RWPE1 (cell line): ENCODE data around the gene CHAC1.

Experiments used
- CTCF ChIA-PET: fragments of 350-600 bp; sonication (Branson Sonifier 250); formaldehyde crosslinking; extraction: SDS; loops from one replicate; lab custom pipeline; 2021; lab: Yijun Ruan, JAX
- POLR2A ChIA-PET: fragments of 400-600 bp; formaldehyde crosslinking; extraction: SDS; loops from one replicate; lab custom pipeline; 2020; ENCODE audit warnings: antibody characterized with exemption; ENCODE audit not compliant: low non-redundant PET; lab: Yijun Ruan, JAX
- DNase-seq: peaks from one replicate; pipeline ENCODE4 v3.0.0; 2012; ENCODE audit warnings: low spot score
- H3K27ac ChIP-seq: fragments of 450-650 bp; 2 replicates; pipeline ENCODE4 v1.5.1; 2017
- TF ChIP-seq, protein P1 (sequence below): fragments of 450-650 bp; conservative IDR thresholded peaks from 2 replicates; pipeline ENCODE4 v1.5.1; 2017; ENCODE audit warnings: low read depth, mild to moderate bottlenecking

CHAC1 gene

DNA sequence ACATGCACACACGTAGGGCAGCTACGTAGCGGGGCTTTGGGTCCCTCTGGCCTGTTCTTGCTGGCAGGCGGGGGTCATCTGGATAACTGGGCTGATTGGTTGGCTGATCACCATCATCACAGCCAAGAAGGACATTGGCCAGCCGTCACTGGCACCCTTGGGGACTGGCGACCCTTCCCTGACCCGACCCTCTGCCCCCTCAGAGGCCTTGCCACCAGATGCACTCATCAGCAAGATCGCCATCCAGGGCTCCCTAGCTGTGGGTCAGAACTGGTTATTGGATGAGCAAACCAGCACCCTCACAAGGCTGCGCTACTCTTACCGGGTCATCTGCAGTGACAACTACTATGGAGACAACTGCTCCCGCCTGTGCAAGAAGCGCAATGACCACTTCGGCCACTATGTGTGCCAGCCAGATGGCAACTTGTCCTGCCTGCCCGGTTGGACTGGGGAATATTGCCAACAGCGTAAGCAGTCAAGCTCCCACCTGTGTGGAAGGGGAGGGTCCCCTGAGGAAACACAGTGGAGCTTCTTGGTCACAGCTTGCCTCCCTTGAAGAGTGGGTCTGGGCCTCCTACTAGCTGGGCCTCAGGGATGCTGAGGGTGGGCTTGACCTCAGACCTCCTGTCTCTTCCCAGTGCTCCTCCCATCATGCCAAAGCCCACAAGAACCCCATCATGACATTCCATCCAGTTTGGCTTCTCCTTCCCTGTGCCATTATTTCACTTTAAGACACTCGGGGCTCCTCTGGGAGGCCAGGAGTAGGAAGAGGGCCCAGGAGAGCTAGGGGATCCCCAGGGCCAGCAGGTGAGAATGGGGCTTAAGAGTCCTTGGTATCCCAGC lies 21.8 kb upstream of the CHAC1 start:
- CTCF ChIA-PET, result interaction anchor here (0.7 to 2.6 kb wide), 15 partner anchors 10 to 254 kb away, joined by 3 to 26 read pairs (median 5); no protein-coding TSS in a partner anchor
- no peak for DNase-seq
- POLR2A ChIA-PET, result interaction anchor here (1.1 kb wide), 1 partner anchor 10 kb away, joined by 3 read pairs; no protein-coding TSS in a partner anchor
- no peak overlapping the region for H3K27ac ChIP-seq
- TF ChIP-seq, protein P1, sequence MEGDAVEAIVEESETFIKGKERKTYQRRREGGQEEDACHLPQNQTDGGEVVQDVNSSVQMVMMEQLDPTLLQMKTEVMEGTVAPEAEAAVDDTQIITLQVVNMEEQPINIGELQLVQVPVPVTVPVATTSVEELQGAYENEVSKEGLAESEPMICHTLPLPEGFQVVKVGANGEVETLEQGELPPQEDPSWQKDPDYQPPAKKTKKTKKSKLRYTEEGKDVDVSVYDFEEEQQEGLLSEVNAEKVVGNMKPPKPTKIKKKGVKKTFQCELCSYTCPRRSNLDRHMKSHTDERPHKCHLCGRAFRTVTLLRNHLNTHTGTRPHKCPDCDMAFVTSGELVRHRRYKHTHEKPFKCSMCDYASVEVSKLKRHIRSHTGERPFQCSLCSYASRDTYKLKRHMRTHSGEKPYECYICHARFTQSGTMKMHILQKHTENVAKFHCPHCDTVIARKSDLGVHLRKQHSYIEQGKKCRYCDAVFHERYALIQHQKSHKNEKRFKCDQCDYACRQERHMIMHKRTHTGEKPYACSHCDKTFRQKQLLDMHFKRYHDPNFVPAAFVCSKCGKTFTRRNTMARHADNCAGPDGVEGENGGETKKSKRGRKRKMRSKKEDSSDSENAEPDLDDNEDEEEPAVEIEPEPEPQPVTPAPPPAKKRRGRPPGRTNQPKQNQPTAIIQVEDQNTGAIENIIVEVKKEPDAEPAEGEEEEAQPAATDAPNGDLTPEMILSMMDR, result no peak

DNA sequence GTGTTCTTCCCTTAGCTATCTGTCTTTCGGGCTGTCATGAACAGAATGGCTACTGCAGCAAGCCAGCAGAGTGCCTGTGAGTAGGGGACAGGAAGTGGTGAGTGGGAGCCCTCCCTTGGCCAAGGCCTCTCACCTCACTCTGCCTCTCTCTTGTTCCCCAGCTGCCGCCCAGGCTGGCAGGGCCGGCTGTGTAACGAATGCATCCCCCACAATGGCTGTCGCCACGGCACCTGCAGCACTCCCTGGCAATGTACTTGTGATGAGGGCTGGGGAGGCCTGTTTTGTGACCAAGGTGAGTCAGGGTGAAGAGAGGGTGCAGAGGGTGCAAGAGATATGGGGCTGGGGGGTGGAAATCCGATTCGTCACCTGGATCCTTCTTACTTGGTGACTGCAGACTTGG lies 21.1 kb upstream of the CHAC1 start:
- TF ChIP-seq, protein P1, result no peak

DNA sequence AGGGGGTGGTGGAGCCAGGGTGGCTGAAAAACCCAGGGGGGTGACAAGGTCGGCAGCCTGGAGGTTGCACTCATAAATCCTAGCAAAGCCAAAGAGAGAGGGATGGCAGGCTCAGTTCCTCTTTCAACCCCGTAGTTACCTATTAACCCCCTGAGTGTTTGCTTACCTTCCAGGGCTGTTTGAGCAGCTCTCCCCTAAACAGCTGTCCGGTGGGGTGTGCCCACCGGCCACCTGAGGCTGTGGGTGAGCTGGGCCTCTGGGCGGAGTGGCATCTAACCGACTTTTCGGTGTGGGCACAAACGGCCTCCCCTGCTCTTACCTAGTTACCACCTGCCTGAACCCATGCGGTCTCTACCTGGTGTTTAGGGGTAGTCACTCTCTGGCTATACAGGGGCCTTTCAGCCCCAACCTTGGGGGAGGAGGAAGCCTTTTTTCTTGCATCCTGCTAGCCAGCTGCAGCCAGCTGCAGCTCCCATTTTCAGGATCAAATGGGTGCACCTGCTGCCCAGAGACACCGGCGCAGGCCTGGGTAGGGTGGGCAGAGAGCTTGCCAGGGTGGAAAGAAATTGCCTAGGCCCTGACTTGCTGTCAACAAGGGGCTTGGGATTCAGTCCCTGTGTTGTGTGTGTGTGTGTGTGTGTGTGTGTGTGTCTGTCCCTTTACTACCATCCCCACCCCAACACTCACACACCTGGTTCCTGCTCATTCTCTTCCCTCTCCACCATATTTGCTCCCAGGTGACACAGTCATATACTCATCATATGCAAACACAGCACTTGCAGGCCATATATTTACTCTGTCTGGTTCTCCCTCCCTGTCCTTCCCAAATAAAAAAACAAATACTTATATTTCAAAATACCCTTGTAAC lies 20.4 kb upstream of the CHAC1 start:
- CTCF ChIA-PET, result interaction anchor here (0.6 to 1.2 kb wide), 2 partner anchors 9 to 20 kb away, joined by 5 to 6 read pairs; no protein-coding TSS in a partner anchor
- POLR2A ChIA-PET, result no interaction called here
- TF ChIP-seq, protein P1, result no peak
- no peak for DNase-seq
- H3K27ac ChIP-seq, result no peak overlapping the region

More for the DNA sequence above, 21.1 kb upstream of the CHAC1 start:
- H3K27ac ChIP-seq, result no peak overlapping the region
- POLR2A ChIA-PET, result no interaction called here
- DNase-seq, result no peak
- CTCF ChIA-PET, result interaction anchor here (0.9 to 1.8 kb wide), 4 partner anchors 9 to 74 kb away, joined by 3 to 8 read pairs (median 4); no protein-coding TSS in a partner anchor

DNA sequence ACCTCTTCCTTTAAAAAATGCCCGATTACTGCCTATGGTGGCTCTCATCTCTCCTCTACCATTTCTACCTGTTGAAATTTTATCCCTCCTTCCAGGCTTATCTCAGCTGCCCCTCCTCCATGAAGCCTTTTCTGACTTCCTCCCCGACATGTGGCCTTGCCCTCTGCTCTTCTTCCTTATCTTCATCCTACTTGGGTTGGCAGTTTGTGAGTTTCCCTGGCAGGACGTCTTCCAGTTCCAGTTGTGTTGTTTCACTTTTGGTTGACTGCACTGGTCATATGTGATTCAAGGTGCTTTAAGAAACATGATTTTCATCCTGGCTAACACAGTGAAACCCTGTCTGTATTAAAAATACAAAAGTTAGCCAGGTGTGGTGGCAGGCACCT lies 19.8 kb upstream of the CHAC1 start:
- CTCF ChIA-PET, result no interaction called here

DNA sequence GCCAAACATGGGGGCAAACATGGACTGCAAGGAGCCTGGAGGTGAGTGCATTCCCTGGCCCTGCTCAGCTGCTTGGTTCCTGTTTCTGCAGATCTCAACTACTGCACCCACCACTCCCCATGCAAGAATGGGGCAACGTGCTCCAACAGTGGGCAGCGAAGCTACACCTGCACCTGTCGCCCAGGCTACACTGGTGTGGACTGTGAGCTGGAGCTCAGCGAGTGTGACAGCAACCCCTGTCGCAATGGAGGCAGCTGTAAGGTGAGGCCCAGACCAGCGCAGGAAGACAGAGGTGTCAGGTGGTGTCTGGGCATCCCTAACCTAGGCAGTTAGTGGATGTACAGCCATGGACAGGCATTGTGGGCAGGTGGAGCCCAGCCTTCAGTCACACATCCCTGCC lies 18.8 kb upstream of the CHAC1 start:
- TF ChIP-seq, protein P1, result no peak
- no peak overlapping the region for H3K27ac ChIP-seq
- DNase-seq, result no peak
- CTCF ChIA-PET, result no interaction called here
- POLR2A ChIA-PET, result no interaction called here

More for the DNA sequence above, 19.8 kb upstream of the CHAC1 start:
- POLR2A ChIA-PET, result no interaction called here
- DNase-seq, result no peak
- no peak overlapping the region for H3K27ac ChIP-seq
- TF ChIP-seq, protein P1, result no peak

DNA sequence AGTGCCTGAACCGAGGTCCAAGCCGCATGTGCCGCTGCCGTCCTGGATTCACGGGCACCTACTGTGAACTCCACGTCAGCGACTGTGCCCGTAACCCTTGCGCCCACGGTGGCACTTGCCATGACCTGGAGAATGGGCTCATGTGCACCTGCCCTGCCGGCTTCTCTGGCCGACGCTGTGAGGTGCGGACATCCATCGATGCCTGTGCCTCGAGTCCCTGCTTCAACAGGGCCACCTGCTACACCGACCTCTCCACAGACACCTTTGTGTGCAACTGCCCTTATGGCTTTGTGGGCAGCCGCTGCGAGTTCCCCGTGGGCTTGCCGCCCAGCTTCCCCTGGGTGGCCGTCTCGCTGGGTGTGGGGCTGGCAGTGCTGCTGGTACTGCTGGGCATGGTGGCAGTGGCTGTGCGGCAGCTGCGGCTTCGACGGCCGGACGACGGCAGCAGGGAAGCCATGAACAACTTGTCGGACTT lies 17.0 kb upstream of the CHAC1 start:
- DNase-seq, result no peak
- H3K27ac ChIP-seq, result no peak overlapping the region
- POLR2A ChIA-PET, result no interaction called here
- CTCF ChIA-PET, result no interaction called here
- TF ChIP-seq, protein P1, result no peak
